OCI-M2 (cell line): ENCODE results near the gene CSRP1.

ENCODE experiments used
- DNase-seq: peaks from one replicate; lab custom pipeline; 2025; ENCODE audit not compliant: unreplicated experiment; lab: John Stamatoyannopoulos, UW

The CSRP1 gene

DNA sequence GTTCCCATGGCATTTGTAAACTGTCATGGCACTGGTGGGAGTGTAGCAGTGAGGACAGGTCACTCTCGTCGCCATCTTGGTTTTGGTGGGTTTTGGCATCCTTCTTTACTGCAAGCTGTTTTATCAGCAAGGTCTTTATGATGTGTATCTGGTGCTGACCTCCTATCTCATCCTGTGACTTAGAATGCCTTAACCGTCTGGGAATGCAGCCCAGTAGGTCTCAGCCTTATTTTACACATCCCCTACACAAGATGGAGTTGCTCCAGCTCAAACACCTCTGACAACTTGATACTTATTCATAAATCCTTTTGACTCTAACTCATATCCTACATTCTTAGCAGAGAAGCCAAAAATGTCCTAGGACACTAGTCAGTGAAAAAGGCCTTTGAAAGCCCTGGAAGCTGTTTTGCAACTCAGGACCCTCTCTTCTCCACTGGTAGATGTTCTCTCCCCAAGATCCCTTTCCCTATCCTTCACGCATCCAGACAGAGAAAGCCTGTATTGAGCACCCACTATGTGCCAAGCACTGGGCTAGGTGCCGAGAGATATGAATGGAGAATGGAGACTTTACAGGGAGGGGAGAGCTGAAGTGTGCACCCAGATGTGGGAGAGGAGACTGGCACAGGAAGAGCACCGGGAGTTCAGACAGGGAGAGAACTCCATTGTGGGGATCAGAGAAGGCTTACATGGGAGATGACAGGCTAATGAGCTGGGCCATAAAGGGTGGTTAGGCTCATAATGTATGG is 6.7 kb upstream of the CSRP1 start:
- DNase-seq: no peak

DNA sequence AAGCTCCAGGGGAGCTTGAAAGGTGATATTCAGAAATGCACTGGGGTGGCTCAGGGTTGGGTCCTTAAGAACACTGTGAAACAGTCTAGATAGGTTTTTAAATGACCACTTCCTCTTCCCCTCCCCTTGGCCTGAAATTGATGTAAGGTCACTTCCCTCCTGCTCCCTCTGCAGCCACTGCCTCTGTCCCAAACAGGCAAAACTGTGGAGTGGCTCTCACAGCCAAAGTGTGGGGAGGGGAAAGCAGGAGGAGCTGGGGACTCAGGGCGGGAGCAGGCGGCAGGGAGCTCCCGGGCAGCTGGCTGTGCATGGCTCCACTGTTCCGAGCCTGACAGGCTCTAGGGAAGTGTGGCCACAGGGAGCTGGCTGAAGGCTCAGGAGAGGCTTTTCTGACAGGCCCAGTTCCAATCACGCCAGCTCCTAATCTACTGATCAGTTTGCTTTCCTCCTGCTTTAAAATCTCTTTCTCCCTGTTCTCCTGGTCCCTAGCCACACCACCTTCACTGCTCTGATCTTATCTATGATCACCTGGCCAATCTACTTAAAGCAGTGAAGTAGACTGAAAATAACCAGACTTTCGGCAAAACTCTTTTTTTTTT is 5.1 kb upstream of the CSRP1 start:
- no peak for DNase-seq

DNA sequence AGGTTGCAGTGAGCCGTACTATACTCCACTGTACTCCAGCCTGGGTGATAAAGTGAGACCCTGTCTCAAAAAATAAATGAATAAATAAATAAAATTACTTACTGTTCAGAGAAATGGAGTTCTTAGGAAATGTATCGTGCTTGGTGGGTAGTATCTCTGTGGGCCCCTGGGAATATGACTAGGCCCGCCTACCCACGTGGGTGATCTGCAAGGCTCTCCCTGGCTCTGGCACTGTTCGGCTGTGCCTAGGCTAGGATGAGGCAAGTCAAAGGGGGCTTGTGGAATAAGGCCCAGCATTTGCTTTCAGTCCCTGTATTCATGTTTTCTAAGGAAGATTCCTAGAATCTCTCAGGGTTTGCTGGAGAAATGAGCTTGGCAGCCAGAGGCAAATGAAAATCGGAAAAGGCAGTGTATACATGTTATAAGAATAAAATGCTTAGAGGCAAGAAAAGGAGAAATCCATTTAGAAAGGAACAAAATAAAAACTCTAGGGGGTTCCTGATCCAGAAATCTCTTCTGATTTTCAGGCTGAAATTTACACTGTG is 4.5 kb upstream of the CSRP1 start:
- DNase-seq: no peak

DNA sequence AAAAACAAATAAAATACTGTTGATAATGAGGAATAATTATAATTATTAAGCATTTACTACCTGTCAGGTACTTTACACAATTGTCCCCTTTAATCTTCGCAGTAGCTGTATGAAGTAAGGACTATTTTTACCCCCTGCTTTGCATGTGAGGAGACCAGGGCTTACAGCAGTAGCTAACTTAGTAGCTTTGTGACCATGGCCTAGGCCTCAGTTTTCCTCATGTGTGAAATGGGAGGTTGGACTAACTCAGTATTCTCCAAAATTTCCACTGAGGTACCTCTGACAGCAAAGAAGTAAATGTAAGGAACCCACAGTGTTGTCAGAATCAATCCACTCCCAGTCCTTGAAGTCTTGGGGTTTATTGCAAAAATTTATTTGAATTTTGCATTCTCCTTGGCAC is 3.8 kb upstream of the CSRP1 start:
- no peak for DNase-seq

DNA sequence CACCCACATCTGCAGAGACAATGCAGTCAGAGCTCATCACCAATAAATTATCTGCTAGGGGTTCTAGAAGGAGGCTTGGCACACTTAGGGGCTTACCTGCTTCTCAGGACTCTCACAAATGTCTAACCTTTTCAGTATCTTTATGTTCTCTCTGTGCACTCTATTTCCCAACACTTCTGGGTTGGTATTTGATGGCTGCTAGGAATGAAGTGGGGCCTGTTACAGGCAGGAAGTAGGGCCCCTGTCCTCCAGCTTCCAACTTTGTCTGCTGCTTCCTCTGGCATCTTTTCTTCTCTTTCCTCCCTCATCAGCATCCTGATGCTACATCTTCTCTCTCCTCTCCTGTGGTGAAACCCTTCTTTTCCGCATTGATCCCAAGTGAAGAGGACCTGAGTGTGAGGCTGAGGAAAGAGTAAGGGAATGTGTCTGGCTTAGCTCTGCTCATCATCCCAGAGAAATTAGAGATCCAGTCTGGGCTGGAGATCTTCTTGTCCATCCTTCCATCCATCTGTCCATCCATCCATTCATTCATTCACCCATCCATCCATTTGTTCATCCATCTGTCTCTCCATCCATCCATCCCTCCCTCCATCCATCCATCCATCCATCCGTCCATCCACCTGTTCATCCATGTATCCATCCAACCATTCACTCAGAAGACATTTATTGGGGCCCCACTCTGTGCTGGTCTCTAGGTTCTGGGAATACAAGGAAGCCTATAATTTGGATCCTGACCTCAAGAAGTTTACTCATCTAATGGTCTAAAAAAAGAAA is 2.9 kb upstream of the CSRP1 start:
- no peak for DNase-seq

DNA sequence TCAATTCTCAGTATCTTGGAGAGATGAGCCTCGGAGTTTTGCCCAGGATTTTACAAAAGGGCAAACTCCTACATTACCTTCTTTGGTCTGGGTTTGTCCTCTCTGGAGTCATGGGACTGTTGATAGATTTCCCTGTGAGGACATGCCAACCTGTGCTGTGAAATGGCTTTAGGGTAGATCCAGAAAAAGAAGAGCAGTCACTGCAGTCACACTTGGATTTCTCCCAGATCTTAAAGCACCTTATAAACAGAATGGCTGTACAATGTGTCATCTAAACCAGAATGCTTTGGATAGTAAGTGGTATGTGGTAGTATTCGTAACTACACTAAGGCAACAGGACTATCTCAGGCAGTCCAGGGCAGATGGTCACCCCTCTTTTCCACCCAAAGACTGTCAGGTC is 1.9 kb upstream of the CSRP1 start:
- DNase-seq: no peak

DNA sequence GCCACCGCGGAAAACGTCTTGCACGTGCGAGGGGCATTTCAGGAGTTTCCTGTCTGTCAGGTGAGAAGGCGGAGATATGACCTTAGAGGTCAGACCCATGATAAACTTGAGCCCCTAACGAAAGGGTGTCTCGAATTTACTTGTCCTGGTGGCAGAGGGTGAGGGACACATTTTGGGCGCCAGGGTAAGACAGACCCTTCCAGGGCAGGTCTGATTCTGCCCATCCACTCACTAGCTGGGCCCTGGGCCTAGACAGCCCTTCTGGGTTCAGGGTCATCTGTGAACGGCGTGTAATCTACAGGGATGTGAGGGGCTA is 395 bp upstream of the CSRP1 start:
- DNase-seq: no peak

DNA sequence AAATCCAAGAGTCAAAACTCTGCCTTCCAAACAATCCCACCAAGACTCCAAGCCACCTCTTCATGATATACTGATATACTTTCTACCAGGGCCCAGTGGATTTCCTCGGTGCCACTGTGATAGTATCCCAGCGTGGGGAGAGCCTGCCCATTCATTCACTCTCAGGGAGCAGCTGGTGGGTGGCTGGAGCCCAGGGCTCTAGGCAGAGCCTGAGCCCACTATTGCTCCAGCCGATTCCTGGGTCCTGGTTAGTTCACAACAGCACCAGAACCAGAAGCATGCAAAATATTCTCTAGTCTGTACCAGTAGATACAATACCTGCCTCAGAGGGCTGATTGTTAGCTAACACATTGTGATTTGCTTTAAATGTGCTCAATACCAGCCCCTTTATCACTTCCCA is 831 bp downstream of the CSRP1 start:
- DNase-seq: no peak

DNA sequence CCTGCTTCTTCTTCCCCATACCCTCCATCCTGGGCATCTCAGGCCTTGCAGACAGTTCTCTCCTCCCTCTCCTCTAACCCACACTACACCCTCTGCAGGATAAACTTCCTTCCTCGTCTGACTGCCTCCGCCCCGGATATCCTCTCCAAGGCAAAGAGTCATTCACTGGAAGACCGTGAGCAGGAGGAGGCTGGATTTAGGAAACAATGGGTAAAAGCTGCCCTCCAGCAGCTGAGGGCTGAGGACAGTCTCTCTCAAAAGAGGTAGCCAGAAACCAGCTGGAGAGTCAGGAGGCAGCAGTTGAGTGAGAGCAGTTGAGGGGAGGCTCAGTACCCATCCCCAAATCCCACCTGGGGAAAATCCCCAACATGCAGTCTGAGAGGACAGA is 1.4 kb downstream of the CSRP1 start:
- DNase-seq: no peak

DNA sequence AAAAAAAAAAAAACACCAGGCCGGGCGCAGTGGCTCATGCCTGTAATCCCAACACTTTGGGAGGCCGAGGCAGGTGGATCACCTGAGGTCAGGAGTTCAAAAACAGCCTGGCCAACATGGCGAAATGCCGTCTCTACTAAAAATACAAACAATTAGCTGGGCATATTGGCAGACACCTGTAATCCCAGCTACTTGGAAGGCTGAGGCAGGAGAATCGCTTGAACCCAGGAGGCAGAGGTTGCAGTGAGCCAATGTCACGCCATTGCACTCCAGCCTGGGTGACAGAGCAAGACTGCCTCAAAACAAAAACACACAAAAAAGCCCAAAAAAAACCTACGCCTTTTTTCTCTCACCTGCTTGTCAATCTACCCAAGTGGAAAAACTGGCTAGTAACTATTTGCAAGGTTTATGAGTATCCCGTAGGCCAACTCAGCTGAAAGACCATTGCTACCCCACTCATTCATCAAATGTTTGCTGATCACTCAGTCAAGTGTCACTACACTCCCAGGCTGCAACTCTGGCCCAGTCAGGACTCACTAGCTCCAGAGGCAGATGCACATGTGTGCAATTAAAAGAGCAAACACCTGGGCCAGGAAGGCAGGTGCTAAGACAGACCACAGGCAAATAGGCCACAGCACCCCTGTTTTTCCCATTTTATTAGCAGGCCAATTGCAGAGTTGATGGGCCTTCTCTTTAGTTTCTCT is 2.0 kb downstream of the CSRP1 start:
- no peak for DNase-seq

DNA sequence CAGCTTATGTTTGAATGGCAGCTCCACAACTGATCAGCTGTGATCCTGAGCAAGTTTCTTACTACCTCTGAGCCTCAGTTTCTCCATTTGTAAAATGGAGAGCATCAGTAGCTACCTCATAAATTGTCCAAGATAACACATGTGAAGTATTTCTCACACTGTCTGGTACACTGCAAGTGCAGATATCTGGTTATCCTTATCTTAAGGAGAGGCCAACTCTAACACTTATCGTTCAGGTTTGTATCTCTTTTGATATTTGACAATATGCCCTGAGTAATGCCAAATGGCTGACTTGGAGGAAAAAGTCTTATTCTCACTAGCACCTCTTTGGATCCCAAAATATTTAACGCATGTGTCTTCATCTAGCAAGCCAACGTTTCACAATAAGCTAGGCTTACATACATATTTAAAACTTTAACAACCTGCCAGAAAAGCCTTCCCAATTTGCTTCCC is 2.7 kb downstream of the CSRP1 start:
- DNase-seq: no peak

DNA sequence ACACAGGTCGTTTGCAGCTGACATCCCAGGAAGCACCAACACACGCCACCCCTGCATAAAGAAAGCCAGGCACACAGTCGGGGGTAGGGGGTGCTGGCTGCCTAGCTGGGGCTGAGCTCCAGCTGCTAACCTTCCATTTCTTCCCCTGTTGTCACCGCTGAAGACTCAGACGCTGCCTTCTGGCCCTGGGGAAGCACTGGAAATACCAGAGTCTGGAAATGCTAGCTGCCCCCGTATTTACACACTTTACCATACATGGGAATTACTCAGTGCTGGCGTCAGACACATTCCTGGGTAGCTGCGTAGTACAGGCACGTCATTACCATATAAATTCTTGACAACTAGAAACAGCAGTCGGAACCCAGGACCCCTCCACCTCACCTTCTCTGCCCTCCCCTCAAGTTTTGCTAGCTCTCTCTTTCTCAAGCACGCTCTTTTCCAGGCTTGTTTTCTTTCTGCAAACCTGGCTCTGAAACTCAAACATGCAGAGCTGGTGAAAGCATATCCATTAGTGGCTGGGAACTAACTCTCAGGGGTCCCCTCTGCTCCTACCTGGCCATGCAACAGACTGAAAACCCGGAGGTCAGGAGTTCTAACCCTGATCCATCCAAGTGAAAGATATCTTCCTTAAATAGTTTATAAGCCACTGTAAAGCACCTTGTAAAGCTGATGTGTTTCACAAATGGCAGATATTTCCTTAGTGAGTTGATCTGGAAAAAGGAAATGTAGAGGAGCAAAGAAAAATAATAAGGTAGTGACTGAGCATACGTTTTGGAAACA is 3.3 kb downstream of the CSRP1 start:
- no peak for DNase-seq

DNA sequence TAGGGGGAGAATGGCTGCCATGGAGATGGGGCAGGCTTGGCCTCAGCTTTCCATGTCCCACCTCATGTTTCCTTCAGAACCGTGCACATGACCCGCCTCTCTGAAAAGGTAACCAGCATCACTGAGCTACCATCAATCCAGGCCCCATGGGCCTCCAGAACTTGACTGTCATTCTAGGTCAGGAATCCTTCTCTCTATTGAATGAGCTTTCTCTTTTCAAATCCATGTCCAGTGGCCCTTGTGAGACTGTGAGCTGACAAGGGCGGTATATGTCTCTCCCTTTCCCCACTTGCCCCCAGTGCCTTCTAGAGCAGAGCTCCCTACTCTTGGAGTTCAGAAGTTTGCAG is 4.4 kb downstream of the CSRP1 start:
- DNase-seq: no peak

DNA sequence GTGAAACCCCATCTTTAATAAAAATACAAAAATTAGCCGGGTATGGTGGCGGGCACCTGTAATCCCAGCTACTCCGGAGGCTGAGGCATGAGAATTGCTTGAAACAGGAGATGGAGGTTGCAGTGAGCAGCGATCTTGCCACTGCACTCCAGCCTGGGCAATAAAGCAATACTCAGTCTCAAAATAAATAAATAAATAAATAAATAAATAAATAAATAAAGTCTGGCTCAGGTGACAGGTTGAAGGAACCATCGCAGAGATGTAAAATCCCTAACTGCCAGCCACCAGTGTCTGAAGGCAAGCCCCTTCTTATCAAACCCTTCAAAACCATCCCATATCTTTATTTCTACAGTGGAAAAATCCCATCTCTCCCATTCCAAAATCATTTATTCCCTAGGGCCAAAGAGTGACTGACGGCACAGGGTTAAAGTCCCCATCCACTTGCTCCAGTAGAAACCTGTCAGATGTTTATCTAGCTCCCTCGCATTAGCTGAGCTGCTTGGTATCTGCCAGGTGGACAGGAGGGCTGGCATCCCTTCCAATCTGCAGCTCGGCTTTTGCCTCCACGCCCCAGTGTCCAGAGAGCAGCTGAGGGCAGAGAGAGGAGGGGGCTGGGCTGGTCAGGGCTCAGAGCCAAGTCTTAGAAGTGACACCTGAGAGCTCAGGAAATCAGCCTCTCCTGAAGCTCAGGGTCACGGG is 5.0 kb downstream of the CSRP1 start:
- DNase-seq: no peak

DNA sequence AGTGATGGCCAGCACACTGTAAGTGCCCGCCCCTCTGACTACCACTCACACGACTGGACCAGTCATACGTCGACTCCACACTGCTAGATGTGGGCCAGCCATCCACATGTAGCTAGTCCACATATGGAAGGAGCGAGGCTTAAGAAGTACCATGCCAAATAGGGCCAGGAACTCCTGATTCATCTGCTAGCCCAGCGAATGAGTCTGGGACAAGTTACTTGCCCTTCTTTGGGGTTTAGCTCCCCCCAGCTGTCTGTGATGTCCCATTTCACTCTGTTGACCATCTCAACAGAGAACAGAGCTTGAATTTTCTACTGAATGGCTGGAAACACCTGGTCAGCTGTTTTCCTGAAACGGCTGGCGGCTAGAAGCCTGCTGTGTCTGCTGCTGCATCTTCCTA is 5.8 kb downstream of the CSRP1 start:
- no peak for DNase-seq

DNA sequence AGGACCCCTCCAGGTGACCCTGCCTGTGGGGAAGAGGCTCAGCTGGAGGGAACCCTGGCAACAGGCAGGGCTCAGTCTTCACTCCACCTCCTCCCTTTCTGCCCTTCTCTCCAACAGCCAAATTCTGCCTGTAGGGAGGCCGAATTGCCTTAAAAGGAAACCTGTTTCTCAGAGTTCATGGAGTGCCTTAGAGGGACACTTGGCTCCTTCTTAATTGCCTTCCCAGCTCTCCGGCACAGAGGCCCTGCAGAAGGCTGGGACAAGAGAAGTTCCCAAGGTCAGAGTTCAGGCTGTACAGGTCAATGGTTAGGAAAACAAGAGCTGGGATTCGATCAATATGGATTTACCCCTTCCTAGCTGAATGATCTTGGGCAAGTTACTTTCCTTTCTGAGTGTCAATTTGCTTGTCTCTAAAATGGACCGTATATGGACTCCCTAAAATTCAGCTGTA is 6.2 kb downstream of the CSRP1 start:
- DNase-seq: no peak

DNA sequence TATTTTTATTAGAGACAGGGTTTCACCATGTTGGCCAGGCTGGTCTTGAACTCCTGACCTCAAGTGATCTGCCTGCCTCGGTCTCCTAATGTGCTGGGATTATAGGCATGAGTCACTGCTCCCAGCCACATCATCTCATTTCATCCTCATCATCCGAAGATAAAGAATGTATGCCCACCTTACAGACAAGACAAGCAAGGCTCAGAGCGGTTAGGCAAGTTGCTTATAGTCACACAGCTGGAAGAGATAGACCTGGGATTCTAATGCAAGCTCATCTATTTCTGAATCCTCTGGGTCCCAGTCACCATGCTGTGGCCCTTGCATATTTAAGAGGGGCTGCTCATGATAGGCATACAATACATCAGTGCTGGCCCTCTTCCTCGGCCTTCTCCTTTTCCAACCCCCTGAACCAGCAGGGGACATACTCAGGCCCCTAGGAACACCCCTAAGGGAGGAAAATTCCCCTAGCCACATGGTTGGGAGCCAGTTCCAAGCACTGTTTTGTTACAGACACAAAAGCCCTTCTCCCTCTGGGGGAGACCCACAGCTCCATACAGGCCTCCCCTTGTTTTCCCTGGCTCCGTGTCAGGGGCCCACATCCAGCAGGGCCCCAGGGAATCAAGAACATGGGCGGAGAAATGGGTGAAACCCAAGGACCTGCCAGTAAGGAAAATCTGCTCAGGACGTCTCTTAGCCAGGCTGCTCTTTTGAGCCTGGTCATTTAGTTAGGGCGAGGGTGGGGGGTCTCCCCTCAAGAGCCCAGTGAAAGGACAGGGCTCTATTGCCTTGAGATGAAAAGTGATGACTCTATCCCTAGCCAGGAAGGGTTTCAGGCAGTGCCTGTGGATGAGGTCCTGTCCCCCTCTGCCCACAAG is 6.9 kb downstream of the CSRP1 start:
- no peak for DNase-seq

DNA sequence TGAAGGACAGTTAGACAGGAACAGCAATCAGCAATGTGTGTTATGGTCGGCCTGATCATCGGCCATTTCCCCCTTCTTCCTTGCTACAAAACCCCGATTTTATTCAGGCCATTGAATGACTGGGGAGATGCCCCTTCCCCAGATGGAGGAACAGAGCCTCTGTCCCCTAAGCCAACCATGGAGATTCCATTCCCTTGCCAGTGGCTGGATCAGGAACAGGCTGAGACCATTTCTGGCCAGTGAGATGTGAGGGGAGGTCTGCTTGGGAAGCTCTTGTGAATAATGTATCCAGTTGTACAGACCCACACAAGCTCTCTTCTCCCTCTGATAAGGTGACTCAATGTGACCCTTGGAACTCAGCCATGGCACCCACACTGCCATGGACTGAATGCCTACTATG is 7.7 kb downstream of the CSRP1 start:
- no peak for DNase-seq

DNA sequence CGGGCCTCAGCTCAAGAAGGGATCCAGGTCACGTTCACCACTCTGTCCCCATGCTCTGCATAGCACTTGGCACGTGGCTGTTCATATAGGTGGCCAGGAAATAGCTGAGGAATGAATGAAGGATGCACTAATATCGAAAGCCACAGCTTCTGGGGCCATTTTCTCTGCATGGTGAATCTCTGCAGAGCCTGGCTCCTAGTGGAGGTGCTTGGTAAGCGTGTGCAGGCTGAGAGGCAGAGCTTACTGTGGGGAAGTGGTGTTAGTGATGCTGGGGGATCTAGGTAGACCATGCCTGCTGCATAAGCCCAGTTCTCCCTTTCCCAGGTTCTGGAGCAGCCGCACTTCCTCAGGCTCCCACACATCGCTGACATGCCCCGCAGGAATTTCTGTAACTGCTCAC is 8.3 kb downstream of the CSRP1 start:
- no peak for DNase-seq
